Bronchial epithelial cell (primary cell): ENCODE data around the gene TUBB4B. TPM values are rescaled to one million over a fixed set of nuclear protein-coding genes. Genes with fewer than 3 reads are reported as not detected.

Experiments
- DNase-seq: peaks from one replicate; pipeline ENCODE4 v3.0.0-alpha.2; 2010; ENCODE audit warnings: low read depth
- FAIRE-seq: peaks from 2 replicates; lab custom pipeline; 2011; peaks lifted over from hg19 to GRCh38; lab: Jason Lieb, UNC
- H3K27me3 ChIP-seq: 2 replicates; pipeline ENCODE4 v1.5.1; 2011; ENCODE audit warnings: low read length; ENCODE audit not compliant: control insufficient read depth, insufficient read depth
- H3K36me3 ChIP-seq: 2 replicates; pipeline ENCODE4 v1.5.1; 2011; ENCODE audit warnings: low read length; ENCODE audit not compliant: control insufficient read depth, insufficient read depth
- H3K4me3 ChIP-seq: 2 replicates; pipeline ENCODE4 v1.5.1; 2011; ENCODE audit warnings: mild to moderate bottlenecking, low read depth, low read length, control low read depth
- total RNA-seq: library from RNA; depleted of rRNA; stranded (reverse); fragments of >200 nt; gene quantifications from 2 replicates; pipeline ENCODE4 v1.2.1, GENCODE V29; 2014
- TF ChIP-seq, protein P1 (sequence below): IDR thresholded peaks from 2 replicates; pipeline ENCODE4 v1.5.1; 2011; ENCODE audit warnings: mild to moderate bottlenecking, moderate library complexity, low read length, control low read depth, inconsistent platforms; ENCODE audit not compliant: insufficient read depth, severe bottlenecking

The TUBB4B gene
- total RNA-seq, 1 donor from 2014 or later = 82.7 TPM

DNA sequence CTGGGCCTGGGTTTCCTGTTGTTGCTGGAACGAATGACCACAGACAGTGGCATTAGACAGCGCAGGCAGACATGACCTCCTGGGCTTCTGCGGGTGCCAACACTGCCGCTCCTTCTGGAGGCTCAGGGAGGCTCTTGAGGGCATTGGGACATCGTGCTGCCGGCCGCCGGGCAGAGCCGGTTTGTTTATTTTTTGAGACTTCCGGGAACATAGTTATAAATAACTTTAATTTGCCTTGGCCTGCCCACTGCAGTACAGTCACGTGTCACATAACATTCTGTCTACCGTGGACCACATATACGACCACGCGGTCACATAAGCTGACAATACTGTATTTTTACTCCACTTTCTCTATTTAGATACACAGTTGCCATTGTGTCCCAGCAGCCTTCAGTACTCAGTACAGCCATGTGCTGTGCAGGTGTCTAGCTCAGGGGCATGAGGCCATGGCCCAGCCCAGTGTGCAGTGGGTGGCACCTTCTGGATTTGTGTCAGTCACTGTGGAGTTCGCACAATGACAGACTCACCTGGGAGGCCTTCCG, 28.2 kb downstream of the TUBB4B start:
- H3K4me3 ChIP-seq = no peak overlapping the region
- TF ChIP-seq, protein P1, sequence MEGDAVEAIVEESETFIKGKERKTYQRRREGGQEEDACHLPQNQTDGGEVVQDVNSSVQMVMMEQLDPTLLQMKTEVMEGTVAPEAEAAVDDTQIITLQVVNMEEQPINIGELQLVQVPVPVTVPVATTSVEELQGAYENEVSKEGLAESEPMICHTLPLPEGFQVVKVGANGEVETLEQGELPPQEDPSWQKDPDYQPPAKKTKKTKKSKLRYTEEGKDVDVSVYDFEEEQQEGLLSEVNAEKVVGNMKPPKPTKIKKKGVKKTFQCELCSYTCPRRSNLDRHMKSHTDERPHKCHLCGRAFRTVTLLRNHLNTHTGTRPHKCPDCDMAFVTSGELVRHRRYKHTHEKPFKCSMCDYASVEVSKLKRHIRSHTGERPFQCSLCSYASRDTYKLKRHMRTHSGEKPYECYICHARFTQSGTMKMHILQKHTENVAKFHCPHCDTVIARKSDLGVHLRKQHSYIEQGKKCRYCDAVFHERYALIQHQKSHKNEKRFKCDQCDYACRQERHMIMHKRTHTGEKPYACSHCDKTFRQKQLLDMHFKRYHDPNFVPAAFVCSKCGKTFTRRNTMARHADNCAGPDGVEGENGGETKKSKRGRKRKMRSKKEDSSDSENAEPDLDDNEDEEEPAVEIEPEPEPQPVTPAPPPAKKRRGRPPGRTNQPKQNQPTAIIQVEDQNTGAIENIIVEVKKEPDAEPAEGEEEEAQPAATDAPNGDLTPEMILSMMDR = no peak
- H3K36me3 ChIP-seq = peaks cover 25% of the 10 kb centered on the region
- FAIRE-seq = no peak
- DNase-seq = peak; percentile 48
- no peaks in the 10 kb centered on the region for H3K27me3 ChIP-seq

DNA sequence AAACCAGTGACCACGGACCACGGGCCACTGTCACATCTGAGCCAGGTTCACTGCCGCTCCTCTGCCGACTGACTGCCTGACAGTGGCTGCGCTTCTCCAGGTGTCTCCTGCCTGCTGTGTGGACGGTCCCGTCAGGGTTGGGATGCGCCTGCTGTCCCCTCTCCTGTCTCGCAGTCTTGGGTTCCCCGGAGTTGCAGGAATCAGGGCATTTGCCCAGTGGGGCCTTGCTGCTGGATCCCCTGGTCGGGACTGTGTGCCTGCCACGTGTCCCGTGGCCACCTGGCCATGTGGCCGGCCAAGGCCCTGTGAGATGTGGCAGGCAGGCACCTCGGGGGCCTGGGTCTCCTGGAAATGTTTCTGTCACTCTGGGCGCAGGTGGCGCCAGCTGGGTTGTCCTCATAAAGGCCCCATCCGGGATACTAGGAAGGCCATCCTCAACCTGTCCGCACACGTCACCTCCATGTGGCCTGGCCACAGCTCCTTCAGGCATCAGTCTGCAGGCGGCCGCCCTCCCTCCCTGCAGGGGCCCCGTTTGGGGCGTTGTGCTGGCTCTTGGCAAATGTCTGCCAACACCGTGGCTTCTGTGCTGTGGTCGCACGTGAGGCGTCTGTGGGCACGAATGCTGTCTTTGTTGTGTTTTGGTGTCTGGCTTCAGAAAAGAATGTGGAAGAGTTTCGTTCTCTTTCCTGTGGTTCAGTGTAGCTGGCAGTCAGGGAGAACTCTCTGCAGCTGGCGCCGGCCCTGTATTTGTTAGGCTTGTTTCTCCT, 30.0 kb downstream of the TUBB4B start:
- FAIRE-seq (no peak), DNase-seq (no peak)
- Histone ChIP-seq H3K27me3 (no peaks in the 10 kb centered on the region), H3K36me3 (peaks cover 20% of the 10 kb centered on the region), H3K4me3 (no peak overlapping the region)
- TF ChIP-seq, protein P1 = no peak

DNA sequence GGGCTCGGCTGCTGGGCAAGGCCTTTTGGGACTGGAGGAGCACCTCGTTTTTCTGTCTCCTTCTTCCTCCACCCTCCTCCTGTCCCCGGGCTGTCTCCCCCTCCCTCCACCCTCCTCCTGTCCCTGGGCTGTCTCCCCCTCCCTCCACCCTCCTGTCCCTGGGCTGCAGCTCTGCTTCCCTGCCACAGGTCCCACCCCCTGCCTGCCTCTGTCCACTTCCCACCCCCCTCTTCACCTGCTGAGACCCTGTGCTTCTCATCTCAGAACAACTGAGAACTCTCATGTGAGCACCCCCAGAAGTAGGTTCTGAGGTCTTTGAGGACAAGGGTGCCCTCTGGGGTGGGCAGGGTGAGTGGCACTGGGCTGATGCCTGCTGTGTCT, 30.6 kb downstream of the TUBB4B start:
- peaks cover 19% of the 10 kb centered on the region for H3K36me3 ChIP-seq
- no peak for FAIRE-seq
- H3K27me3 ChIP-seq = no peaks in the 10 kb centered on the region
- no peak for DNase-seq
- TF ChIP-seq, protein P1 = no peak
- no peak overlapping the region for H3K4me3 ChIP-seq

DNA sequence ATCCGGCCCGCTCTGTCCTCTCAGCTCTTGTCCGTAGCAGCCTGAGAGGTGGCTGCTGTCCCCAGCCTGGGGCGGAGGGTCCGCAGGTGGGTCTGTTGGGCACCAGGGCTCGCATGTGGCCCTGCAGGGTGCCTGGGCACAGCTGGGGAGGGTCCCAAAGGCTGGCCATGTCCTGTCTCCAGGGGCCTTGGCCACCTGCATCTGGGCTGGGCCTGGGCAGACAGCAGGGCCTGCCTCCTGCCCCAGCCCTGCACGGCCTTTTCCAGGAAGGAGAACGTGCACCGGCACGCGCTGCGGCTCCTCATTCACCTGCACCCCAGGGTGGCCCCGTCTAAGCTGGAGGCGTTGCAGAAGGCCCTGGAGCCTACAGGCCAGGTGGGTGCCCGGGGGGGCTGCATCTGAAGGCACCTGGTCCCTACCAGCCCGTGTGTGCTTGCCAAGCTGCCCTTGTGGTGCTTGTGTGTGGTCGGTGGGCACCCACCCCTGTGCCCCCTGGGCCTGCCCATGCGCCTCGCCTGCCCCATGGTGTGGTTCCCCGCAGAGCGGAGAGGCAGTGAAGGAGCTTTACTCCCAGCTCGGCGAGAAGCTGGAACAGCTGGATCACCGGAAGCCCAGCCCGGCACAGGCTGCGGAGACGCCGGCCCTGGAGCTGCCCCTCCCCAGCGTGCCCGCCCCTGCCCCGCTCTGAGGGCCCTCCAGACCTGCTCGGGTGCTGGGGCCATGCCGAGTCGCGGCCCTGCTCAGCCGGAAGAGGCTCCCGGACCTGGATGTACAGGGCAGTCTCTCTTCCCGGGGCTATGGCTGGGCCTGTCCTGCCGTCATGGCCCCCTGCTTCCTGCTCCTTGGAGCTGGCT, 31.4 kb downstream of the TUBB4B start:
- Histone ChIP-seq H3K36me3 (peaks cover 15% of the 10 kb centered on the region), H3K27me3 (no peaks in the 10 kb centered on the region), H3K4me3 (no peak overlapping the region)
- TF ChIP-seq, protein P1 = no peak
- DNase-seq (no peak), FAIRE-seq (no peak)

DNA sequence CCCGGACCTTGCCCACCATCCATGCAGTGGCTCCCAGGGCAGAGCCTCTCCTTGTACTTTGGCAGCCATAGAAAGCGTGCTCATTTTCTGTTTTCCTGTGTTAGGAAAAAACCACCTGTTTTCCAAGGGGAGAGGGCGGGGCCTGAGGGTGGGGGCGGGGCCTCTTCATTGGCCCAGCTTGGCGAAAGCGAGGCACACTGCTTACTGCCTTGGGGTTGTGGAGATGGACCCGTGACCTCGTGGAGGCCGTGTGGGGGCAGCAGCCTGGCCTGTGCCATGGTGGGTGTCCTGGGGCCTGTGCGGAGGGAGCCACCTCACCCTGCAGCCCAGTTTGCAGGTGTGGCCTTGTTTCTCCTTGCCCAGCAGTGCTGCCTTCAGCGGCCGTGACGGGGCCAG, 32.0 kb downstream of the TUBB4B start:
- H3K4me3 ChIP-seq = no peak overlapping the region
- DNase-seq = no peak
- peaks cover 13% of the 10 kb centered on the region for H3K36me3 ChIP-seq
- TF ChIP-seq, protein P1 = no peak
- no peaks in the 10 kb centered on the region for H3K27me3 ChIP-seq
- FAIRE-seq = no peak
